Testis (tissue), 2 donors: ENCODE data around the gene ATP1B2.

Source experiments
- POLR2A ChIP-seq: fragments of 450-650 bp; IDR thresholded peaks from one replicate; pipeline ENCODE4 v1.6.1; 2017; ENCODE audit warnings: antibody characterized with exemption, mild to moderate bottlenecking, moderate library complexity
- TF ChIP-seq, protein P1 (sequence below), 3 experiments: fragments of 450-650 bp in 2 of 3; fragments of 200-600 bp in 1 of 3; sonication (generic) in 1 of 3; IDR thresholded peaks; one replicate each; pipeline ENCODE4 v1.5.1; 2016 to 2019; ENCODE audit warnings: antibody characterized with exemption in 3 of 3, mild to moderate bottlenecking in 2 of 3, moderate library complexity in 1 of 3

DNA sequence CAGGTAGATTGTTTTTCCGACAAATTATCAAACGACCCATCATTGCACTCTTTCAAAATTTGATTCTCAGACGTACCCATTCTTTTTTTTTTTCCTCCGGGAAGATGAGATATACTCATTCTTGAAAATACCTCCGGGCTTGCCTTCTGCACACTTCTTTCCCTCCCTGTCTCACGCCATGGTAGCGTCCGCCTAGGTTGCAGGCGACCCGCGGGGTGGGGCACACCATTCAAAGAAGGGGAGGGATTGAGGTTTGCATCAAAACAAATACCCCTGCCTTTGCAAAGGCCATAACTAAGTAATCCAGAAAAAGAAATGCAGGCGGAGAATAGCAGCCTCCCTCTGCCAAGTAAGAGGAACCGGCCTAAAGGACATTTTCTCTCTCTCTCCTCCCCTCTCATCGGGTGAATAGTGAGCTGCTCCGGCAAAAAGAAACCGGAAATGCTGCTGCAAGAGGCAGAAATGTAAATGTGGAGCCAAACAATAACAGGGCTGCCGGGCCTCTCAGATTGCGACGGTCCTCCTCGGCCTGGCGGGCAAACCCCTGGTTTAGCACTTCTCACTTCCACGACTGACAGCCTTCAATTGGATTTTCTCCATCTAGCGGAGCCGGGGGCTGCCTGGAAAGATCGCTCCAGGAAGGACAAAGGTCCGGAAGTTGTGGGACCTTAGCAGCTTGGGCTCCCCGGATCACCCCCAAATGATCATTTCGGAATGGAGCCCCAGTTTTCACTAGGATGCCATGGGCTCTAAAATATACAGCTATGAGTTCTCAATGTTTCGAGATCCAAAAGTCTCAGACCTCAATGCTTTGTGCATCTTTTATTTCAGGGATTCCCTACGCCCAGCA lies 35.7 kb downstream of the ATP1B2 start:
- TF ChIP-seq, protein P1, sequence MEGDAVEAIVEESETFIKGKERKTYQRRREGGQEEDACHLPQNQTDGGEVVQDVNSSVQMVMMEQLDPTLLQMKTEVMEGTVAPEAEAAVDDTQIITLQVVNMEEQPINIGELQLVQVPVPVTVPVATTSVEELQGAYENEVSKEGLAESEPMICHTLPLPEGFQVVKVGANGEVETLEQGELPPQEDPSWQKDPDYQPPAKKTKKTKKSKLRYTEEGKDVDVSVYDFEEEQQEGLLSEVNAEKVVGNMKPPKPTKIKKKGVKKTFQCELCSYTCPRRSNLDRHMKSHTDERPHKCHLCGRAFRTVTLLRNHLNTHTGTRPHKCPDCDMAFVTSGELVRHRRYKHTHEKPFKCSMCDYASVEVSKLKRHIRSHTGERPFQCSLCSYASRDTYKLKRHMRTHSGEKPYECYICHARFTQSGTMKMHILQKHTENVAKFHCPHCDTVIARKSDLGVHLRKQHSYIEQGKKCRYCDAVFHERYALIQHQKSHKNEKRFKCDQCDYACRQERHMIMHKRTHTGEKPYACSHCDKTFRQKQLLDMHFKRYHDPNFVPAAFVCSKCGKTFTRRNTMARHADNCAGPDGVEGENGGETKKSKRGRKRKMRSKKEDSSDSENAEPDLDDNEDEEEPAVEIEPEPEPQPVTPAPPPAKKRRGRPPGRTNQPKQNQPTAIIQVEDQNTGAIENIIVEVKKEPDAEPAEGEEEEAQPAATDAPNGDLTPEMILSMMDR (IDR thresholded peaks at IDR 0.05): no peak
- peak; percentile 5 for TF ChIP-seq POLR2A
